Hematopoietic multipotent progenitor cell treated with erythropoietin and hydrocortisone succinate and interleukin-3 and kit ligand, for 8 days (in vitro differentiated cells): Measurements from ENCODE around the gene POP4.
A peak's percentile ranks its signal among the peaks of the same experiment; 100 is the strongest.

Experiments used
- DNase-seq: peaks from one replicate; pipeline ENCODE4 v3.0.0-alpha.2; 2015

The POP4 gene

GRCh38 chr19:29635963-29636362 lies 29.9 kb downstream of the POP4 start:
- DNase-seq: no peak

DNA sequence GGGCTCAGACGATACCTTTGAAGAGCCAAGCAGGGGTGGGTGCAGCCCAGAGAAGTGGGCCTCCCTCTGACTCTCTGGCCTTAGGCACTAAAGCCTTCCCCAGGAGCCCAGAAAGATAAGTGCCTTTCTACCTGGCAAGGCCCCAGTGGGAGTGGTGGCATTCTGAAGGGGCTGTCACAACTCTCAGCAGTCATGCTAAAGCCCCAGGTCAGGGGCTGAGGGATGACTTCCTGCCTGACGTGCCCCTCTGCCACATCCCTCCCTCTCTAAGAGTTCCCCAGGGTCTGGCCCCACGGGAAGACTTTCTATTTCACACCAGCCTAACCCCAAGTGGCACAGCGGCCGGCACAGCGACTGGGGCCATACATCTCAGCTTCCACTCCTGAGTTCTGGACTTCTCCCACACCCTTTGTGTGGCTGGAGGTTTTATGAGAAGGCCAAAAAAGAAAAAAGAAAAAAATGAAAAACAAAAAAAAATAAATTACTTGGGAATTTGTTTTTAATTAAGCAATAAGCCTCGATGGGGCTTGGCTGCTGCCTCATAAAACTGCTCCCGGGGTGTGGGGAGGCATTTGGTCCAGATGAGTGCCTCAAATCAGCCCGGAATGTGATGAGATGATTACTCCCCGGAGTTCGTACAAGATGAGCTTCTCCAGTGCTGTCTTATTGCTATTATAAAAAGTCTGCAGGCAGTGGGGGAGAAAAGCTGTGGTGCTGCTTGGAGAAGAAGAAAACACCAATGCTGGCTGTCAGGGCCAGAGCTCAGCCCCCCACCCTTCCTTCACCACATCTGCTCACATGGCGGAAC lies 30.7 kb downstream of the POP4 start:
- no peak for DNase-seq

- no peak for DNase-seq
These were observed 33.0 kb downstream of the POP4 start for GRCh38 chr19:29639086-29639485.

- DNase-seq: no peak
These were observed 34.1 kb downstream of the POP4 start for GRCh38 chr19:29640231-29640630.

DNA sequence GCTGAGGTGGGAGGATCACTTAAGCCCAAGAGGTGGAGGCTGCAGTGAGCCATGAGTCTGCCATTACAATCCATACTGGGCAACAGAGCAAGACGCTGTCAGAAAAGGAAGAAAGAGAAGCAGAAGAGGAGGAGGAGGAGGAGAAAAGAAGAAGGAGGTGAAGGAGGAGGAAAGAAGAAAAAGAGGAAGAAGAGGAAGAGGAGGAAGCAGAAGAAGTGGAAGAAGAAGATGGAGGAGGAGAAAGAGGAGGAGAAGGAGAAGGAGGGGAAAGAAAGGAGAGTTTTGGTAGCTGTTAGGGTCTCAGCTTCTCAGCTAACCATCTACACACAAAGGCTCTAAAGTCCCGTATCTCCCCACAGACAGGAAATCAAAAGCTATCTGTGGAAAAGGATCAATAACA lies 35.5 kb downstream of the POP4 start:
- DNase-seq: no peak

GRCh38 chr19:29643361-29643935 lies 37.4 kb downstream of the POP4 start:
- DNase-seq: no peak

DNA sequence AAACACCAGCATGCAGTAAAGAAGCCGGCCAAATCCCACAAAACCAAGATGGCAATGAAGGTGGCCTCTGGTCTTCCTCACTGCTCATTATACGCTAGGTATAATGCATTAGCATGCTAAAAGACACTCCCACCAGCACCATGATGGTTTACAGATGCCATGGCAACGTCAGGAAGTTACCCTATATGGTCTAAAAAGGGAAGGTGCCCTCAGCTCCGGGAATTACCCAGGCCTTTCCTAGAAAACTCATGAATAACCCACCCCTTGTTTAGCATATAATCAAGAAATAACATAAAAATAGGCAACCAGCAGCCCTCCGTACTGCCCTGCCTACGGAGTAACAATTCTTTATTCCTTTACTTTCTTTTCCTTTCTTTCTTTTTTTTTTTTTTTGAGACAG lies 38.1 kb downstream of the POP4 start:
- no peak for DNase-seq

GRCh38 chr19:29645491-29645867 lies 39.4 kb downstream of the POP4 start:
- no peak for DNase-seq

GRCh38 chr19:29645911-29646310 lies 39.8 kb downstream of the POP4 start:
- DNase-seq: peak; percentile 80

- DNase-seq: no peak
These were observed 44.8 kb downstream of the POP4 start for GRCh38 chr19:29650772-29651387.

DNA sequence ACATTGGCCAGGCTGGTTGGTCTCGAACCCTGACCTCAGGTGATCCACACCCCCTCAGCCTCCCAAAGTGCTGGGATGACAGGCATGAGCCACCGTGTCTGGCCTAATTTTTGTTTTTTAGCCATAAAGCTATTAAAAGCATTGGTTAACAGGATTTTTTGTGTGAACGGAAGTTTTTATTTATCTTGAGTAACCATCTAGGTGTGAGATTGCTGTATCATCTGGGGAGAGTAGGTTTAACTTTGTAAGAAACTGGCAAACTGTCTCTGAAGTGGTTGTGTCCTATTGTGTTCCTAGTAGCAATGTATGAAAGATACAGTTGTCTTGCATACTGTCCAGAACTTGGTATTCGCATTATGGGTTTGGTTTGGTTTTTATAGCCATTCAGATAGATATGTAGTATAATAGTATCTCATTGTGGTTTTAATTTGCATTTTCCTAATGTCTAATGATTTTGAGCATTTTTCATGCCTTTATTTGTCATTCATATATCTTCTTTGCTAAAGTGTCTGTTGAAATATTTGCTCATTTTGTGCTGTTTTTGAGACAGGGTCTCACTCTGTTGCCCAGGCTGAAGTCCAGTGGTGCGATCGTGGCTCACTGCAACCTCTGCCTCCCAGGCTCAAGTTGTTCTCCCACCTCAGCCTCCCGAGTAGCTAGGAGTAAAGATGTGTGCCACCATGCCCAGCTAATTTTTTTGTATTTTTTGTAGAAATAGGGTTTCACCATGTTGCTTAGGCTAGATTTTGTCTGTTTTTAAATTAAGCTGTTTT lies 45.7 kb downstream of the POP4 start:
- DNase-seq: no peak

DNA sequence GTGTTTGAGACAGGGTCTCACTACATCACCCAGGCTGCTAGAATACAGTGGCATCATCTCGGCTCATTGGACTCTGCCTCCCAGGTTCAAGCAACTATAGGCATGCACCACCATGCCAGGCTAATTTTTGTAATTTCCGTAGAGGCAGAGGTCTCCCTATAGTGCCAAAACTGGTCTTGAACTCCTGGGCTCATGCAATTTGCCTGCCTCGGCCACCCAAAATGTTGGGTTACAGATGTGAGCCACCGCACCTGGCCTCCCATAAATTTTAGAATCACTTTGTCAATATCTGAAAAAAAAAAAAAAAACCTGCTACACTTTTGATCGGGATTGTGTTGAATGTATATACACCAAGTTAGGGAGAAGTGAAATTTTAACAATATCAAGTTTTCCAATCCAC lies 47.3 kb downstream of the POP4 start:
- no peak for DNase-seq

DNA sequence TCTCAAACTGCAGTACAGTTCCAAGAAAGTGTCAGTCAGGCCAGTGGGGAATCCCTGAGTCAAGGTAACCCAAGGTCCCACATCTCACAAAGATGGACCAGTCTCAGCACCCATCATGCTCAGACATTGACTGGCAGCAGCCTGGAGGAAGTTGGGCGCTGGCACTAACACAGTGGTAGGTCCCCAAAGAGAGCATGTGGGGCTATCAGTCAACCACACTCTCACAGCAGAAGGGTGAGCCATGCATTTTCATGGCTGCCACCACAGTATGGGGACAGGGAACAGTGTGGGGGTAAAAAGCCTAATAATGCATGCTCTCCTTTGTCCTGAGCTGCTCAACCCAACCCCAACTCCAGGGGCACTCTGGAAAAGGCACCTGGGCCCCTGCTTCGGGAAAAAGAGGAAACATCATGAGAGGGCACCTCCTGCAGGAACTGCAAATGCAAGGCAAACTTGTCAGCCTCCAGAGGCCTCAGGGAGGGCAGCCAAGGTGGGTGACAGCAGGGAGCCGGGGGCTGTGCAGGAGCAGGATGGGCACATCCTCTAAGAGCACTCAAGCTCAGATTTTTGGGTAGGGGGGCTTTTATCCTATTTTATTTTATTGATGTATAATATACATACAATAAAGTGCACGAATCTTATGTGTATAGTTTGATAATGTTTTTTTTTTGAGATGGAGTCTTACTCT lies 49.7 kb downstream of the POP4 start:
- DNase-seq: no peak

DNA sequence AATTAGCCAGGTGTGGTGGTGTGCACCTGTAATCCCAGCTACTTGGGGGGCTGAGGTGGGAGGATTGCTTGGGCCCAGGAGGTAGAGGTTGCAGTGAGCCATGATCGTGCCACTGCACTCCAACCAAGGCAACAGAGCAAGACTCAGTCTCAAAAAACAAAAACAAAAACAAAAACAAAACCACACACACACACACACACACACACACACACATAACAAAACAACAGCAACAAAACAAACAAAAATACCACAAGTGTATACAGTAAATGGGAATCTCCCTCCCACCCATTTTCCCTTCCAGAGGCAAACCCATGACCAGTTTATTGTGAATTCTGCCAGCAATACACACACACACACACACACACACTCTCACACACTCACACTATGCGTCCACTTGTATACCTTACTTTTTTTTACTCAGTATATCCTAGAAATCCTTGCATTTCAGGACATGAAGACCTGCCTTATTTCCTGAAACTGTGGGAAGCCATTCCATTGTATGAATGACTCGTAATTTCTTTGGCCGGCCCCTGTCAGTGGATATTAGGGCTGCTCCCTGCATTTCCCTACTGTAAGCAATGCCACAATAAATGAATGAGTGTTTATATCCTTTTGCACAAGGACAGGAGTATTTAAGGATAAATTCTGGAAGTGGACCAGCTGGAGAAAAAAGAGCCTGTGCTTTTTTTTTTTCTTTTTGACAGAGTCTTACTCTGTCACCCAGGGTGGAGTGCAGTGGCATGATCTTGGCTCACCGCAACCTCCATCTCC lies 52.3 kb downstream of the POP4 start:
- DNase-seq: no peak

GRCh38 chr19:29660835-29661234 lies 54.8 kb downstream of the POP4 start:
- DNase-seq: no peak

- no peak for DNase-seq
These were observed 56.2 kb downstream of the POP4 start for GRCh38 chr19:29662278-29662603.

DNA sequence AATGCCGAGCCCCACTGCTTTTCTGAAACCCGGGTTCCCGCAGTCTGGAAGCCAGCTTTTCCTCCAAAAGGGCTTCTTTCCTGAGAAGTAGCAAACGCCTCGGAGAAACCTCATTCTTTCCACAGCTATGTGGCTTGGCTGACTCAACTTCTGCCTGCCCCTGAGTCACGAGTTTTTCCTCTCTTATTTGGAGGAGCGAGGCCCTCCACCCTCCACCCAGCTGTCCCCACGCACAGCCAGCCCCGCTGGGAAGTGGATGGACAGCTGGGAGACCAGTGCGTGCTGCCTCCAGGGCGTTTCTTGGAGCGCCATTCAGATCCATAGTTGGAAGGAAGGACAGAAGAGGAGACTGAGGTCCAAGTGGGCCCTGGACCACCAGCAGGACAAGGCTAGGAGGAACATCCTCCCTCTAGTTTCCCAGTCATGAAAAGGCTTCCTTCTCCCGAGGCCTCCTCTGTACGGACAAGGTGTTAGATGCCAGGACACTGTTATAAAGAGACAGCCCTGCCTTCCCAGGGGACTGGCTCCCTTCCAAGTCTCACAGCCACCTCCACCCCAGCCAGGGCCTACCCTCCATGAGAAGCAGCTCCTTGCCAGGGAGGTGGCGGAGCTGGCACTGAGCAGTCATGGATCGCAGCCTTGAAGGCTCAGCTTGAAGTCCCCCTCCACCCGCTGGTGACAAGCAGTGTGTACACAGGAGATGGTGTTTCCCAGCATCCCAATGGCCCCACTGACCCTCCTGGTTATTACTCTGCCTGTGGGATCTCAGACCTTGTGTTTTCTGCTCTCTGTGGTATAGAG lies 56.7 kb downstream of the POP4 start:
- no peak for DNase-seq

- no peak for DNase-seq
These were observed 58.0 kb downstream of the POP4 start for GRCh38 chr19:29663861-29664752.

- peak; percentile 19 for DNase-seq
These were observed 58.7 kb downstream of the POP4 start for GRCh38 chr19:29664753-29665214.

DNA sequence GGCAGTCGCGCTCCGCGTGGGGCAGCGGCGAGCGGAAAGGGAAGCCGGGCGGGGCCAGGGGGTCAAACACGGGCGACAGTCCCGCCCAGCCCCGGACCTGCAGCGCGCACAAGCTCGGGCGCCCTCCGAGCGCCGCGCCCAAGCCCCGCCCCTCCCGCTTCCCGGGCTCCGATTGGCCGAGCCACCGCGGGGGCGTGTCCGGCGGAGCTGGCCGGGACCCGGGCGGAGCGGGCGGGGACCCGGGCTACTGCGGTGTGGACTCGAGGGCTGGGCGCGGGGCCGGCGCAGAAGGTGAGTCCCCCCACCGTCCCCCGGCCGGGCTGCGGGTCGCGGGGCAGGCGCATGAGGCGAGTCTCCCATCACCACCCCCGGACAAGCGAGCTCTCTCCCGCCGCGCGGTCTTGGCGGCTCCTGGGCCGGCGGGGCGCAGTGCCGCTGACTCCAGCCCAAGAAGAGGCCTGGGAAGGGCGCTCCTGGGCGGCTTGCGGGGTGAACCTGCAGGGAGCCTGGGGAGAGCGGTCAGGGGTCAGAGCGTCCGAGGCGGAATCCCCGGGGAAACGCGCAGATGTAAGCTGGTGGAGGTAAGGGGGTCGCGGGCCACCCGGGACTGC lies 59.2 kb downstream of the POP4 start, which contains the start of gene PLEKHF1:
Gene PLEKHF1, plus strand, starts transcription at position 247 of the 611 bp plus-strand sequence. CDS start 8,379 bp downstream, outside the sequence.
- DNase-seq: peak; percentile 69
